GM21447 (cell line): Measurements from ENCODE around the gene KRTAP10-3.
"Not testable (repeated sequence)": the region's sequence is repeated elsewhere in the genome, so short reads cannot be mapped to it uniquely, and the experiment has no call there.

Experiments used
- ATAC-seq: cut with Tn5 transposase; IDR thresholded peaks from one replicate; pipeline ENCODE4 v1.9.1; 2021; ENCODE audit not compliant: unreplicated experiment

KRTAP10-3 gene

DNA sequence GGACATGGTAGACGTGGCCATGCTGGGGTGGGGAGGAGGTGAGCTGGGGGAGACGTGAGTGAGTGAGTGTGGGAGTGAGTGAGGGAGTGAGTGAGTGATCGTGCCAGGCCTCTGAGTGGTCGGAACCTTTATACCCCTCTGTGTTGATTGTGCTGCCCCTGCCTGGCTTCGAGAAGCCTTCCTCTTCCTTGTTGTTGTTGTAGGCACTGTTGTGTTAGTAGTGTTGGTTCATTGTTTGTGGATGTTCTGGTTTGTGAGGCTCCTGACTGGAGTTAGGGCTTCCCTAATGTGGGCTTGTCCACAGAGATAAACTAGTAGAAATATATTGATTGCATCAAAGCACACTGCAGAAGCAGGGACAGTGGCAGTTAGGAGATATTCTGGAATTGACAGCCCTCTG lies at the start of gene KRTAP10-3:
Gene KRTAP10-3 (minus strand): TSS at position 101 of the 400 bp plus-strand sequence. CDS start 80 bp downstream, at position 21.
- no peak for ATAC-seq

DNA sequence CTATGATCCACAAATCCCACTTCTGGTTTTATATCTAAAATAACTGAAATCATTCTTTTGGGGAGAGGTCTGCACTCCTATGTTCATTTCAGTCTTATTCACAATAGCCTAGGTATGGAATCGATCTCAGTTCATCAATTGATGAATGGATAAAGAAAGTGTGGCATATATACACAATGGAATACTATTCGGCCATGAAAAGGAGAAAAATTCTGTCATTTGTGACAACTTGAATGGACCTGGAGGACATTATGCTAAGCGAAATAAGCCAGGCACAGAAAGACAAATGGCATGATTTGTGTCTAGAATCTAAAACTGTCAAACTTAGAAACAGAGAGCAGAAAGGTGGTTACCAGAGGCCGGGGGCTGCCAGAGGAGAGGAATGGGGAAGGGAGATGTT lies 47.9 kb upstream of the KRTAP10-3 start:
- ATAC-seq: no peak

DNA sequence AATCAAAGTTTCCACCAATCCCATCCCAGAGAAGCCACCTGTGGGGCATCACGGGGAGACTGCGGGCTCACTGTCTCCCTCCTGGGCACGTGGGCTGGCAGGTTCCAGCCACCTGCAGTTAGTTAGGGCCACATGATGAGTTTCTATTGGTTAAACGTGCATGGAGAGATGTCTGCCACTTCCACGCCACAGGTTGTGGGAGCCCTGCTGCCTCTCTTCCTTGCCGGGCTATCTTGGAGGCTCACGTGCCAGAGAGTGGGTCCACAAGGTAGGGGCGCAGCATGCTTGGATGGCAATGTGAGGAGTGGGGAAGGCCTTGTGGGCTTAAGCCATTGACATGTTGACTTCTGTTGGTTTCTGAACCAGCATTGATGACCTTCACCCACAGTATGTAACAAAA lies 45.3 kb upstream of the KRTAP10-3 start:
- ATAC-seq: no peak

DNA sequence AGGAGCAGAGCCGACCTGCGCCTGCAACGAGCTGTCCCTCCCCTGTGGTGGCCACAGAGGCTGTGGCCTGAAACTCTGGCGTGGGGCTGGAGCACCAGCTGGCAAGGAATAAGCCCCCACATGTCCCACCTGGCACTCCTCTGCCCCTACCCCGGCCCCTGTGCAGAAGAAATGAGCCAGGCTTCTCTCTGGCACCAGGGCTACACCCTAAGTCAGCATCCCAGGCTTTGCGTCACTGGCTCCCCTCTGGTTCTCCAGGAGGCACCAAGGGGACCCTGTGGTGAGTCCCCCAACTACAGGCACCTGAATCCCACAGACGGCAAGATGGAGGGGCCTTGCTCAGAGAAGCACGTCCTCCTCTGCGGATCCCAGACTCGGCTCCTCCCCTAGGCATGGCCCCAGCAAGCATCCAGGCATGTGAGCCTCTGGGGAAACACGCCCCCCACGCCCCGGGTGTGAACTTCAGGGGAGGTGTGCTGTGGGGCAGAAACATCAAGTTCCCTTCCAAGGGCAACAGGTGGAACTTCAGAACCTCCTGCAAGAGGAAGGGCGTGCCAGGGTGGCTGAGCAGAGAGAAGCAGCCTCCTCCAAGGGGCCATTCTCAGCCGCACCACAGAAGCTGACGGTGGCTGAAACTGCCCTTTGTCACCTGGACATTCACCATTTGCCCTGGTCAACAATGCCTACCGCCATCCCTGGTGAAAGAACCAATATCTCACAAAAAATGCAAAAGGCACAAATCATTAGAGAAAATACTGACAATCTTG lies 44.7 kb upstream of the KRTAP10-3 start:
- ATAC-seq: no peak

- no peak for ATAC-seq
These were observed 43.9 kb upstream of the KRTAP10-3 start for GRCh38 chr21:44602463-44602850.

- no peak for ATAC-seq
These were observed 43.2 kb upstream of the KRTAP10-3 start for GRCh38 chr21:44601596-44602462.

DNA sequence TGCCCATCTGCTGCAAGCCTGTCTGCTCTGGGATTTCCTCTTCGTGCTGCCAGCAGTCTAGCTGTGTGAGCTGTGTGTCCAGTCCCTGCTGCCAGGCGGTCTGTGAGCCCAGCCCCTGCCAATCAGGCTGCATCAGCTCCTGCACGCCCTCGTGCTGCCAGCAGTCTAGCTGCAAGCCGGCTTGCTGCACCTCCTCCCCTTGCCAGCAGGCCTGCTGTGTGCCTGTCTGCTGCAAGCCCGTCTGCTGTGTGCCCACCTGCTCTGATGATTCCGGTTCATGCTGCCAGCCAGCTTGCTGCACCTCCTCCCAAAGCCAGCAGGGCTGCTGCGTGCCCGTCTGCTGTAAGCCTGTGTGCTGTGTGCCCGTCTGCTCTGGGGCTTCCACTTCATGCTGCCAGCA lies 42.5 kb upstream of the KRTAP10-3 start:
- not testable (repeated sequence) for ATAC-seq

DNA sequence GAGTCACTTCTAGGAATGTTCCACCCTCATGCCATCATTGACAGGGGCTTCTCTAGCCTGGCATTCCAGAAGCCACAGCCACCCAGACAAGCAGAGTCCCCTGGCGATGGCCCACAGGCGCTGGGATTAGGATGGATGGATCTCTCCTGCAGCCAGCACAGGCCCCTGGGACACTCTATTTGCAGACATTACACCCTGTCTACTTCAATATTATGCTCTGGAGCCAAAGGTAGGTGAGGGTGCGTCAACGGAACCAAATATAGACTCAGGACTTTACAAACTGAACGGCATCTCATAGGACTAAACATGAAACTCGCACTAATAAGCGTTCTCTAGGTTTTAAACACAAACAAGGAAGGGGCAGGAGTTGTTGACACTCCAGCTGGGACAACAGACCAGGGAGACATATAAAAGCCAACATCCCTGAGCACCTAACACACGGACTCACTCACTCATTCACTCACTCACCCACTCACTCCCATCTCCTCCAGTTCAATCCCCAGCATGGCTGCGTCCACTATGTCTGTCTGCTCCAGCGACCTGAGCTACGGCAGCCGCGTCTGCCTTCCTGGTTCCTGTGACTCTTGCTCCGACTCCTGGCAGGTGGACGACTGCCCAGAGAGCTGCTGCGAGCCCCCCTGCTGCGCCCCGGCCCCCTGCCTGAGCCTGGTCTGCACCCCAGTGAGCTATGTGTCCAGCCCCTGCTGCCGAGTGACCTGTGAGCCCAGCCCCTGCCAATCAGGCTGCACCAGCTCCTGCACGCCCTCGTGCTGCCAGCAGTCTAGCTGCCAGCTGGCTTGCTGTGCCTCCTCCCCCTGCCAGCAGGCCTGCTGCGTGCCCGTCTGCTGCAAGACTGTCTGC lies 41.8 kb upstream of the KRTAP10-3 start, which contains the start of gene KRTAP10-7:
Gene KRTAP10-7 (plus strand): TSS at position 480 of the 861 bp plus-strand sequence. CDS start 25 bp downstream, at position 505.
- not testable (repeated sequence) for ATAC-seq

DNA sequence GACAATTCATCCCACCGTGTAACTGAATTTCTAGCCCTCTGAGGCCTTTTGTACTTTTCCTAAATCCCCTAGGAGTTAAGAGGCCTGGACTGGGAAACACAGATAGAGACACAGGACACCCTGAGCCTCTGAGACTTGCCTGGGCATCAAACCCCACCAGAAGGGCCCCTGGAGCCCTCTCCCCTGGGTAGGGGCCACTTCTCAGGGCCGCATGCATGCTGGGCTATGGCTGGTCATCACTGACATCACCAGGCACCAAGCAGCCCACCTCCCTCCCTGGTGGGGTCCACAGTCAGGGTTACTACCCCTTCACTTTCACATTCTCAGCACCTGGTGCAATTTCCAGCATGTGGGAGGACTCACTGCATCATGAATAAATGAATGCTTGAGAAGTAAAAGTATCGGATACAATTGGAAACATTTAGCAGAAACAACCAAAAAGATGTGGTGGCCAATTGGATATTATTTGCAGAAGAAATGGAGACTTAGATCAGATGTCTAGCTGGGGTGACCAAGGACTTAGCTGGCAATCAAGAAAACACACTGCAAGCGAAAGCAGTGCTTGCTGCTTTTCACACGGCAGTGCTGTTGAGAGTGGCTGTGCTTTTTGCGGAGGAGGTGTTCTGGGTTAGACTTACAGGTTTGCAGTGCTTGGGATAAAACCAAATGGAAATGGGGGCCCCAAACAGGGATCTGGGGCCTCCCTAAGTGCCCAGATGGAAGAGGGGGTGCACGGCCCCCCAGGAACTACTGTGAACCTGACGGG lies 40.9 kb upstream of the KRTAP10-3 start:
- no peak for ATAC-seq

- no peak for ATAC-seq
These were observed 39.5 kb upstream of the KRTAP10-3 start for GRCh38 chr21:44598061-44598460.

- no peak for ATAC-seq
These were observed 37.6 kb upstream of the KRTAP10-3 start for GRCh38 chr21:44596068-44596725.

GRCh38 chr21:44595524-44595923 lies 36.9 kb upstream of the KRTAP10-3 start:
- ATAC-seq: no peak

GRCh38 chr21:44594406-44594916 lies 35.9 kb upstream of the KRTAP10-3 start:
- ATAC-seq: no peak

- no peak for ATAC-seq
These were observed 35.2 kb upstream of the KRTAP10-3 start for GRCh38 chr21:44593598-44594405.

DNA sequence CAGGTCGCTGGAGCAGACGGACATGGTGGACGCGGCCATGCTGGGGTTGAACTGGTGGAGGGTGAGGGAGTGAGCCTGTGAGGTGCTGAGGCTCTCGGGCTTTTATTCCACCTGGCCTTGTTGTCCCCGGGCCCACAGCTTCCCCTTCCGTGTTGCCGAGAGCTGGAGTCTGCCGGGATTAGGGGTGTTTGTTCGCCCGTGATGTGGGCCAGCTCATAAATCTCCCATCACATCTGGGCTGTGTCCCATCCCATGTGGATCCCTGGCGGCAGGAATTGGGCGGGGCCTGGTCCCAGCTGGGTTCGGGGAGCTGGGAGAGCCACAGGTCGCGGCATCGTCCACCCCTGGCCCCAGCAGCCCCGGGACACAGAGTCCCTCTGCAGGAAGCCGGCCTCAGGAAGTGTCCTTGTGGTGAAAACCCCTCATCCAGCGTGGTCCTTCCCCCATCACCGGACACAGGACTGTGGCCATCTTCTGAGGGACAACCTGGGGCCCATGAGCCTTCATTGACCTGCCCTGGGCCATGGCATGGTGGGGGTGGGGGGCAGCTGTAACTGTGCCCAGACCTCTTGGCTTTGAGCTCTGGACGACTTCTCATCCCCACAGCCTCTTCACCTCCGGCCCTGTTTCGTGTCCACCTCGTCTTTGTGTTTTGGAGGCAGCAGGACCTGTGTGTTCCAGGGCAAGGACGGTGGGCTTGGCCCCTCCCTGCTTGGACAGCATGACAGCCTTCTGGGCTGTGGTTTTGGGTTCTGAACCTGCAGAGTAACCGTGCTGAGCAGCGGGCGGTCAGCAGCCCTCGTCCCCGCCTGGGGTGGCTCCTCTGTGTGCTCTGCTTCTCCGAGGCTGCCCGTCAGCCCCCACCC lies 34.1 kb upstream of the KRTAP10-3 start, which contains the start of gene KRTAP10-6:
Gene KRTAP10-6 (minus strand): TSS at position 60 of the 866 bp plus-strand sequence. CDS start 21 bp downstream, at position 39.
- ATAC-seq: no peak

DNA sequence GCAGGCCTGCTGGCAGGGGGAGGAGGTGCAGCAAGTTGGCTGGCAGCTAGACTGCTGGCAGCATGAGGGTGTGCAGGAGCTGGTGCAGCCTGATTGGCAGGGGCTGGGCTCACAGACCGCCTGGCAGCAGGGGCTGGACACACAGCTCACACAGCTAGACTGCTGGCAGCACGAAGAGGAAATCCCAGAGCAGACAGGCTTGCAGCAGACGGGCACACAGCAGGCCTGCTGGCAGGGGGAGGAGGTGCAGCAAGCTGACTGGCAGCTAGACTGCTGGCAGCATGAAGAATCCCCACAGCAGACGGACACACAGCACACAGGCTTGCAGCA lies 33.2 kb upstream of the KRTAP10-3 start:
- ATAC-seq: not testable (repeated sequence)

GRCh38 chr21:44590897-44591800 lies 32.6 kb upstream of the KRTAP10-3 start:
- not testable (repeated sequence) for ATAC-seq
